Ectodermal cell (in vitro differentiated cells): Measurements from ENCODE around the gene NFE2L3.
A peak's percentile ranks its signal among the peaks of the same experiment; 100 is the strongest.
"Not testable (repeated sequence)": the region's sequence is repeated elsewhere in the genome, so short reads cannot be mapped to it uniquely, and the experiment has no call there.

Experiments
- H3K27ac ChIP-seq: 2 replicates; pipeline ENCODE4 v1.7.0; 2013; ENCODE audit warnings: mild to moderate bottlenecking, low read depth, low read length; ENCODE audit not compliant: insufficient read depth, poor library complexity, severe bottlenecking
- H3K27me3 ChIP-seq: 2 replicates; pipeline ENCODE4 v1.7.0; 2013; ENCODE audit warnings: mild to moderate bottlenecking, low read length; ENCODE audit not compliant: insufficient read depth, control insufficient read depth, poor library complexity, severe bottlenecking
- H3K36me3 ChIP-seq: one replicate; pipeline ENCODE4 v1.7.0; 2013; ENCODE audit warnings: low read length; ENCODE audit not compliant: control insufficient read depth, insufficient read depth
- H3K4me1 ChIP-seq: one replicate; pipeline ENCODE4 v1.7.0; 2013; ENCODE audit warnings: low read length; ENCODE audit not compliant: control insufficient read depth, insufficient read depth
- H3K4me3 ChIP-seq: 2 replicates; pipeline ENCODE4 v1.7.0; 2013; ENCODE audit warnings: low read depth, low read length, control low read depth; ENCODE audit not compliant: insufficient read depth
- H3K9me3 ChIP-seq: 2 replicates; pipeline ENCODE4 v1.7.0; 2013; ENCODE audit warnings: mild to moderate bottlenecking, low read length, moderate library complexity; ENCODE audit not compliant: control insufficient read depth
- WGBS, 2 experiments: methylation state at CpG; one replicate each; pipeline ENCODE4 v1.1.7; 2013; ENCODE audit warnings: missing lambda C conversion rate in 2 of 2; 5-methylcytosine and 5-hydroxymethylcytosine counted together

NFE2L3 gene

GRCh38 chr7:26179422-26179821 is 27.4 kb downstream of the NFE2L3 start:
- Histone ChIP-seq H3K9me3 (no peaks in the 10 kb centered on the region), H3K27me3 (no peaks in the 10 kb centered on the region), H3K36me3 (no peaks in the 10 kb centered on the region), H3K4me1 (no peaks in the 10 kb centered on the region), H3K27ac (no peak overlapping the region), H3K4me3 (no peak overlapping the region)
- WGBS, 2 experiments = 91 to 92% methylated on average over 5 of the region's 5 CpGs

GRCh38 chr7:26179826-26180497 is 28.0 kb downstream of the NFE2L3 start:
- WGBS, 2 experiments = 82% methylated on average over 8 of the region's 8 CpGs
- no peaks in the 10 kb centered on the region for H3K9me3 ChIP-seq
- H3K4me3 ChIP-seq = no peak overlapping the region
- no peak overlapping the region for H3K27ac ChIP-seq
- H3K36me3 ChIP-seq = no peaks in the 10 kb centered on the region
- H3K27me3 ChIP-seq = no peaks in the 10 kb centered on the region
- no peaks in the 10 kb centered on the region for H3K4me1 ChIP-seq

- WGBS, 2 experiments = 86 to 89% methylated on average over 5 of the region's 5 CpGs
- Histone ChIP-seq H3K27me3 (no peaks in the 10 kb centered on the region), H3K4me1 (no peaks in the 10 kb centered on the region), H3K27ac (no peak overlapping the region), H3K36me3 (no peaks in the 10 kb centered on the region), H3K4me3 (no peak overlapping the region), H3K9me3 (no peaks in the 10 kb centered on the region)
Observed at GRCh38 chr7:26180792-26181198, 28.8 kb downstream of the NFE2L3 start.

- H3K27me3 ChIP-seq = no peaks in the 10 kb centered on the region
- no peak overlapping the region for H3K27ac ChIP-seq
- no peaks in the 10 kb centered on the region for H3K4me1 ChIP-seq
- no peak overlapping the region for H3K4me3 ChIP-seq
- H3K36me3 ChIP-seq = no peaks in the 10 kb centered on the region
- 94 to 100% methylated on average over 3 of the region's 3 CpGs for WGBS, 2 experiments
- no peaks in the 10 kb centered on the region for H3K9me3 ChIP-seq
Observed at GRCh38 chr7:26181474-26182227, 29.7 kb downstream of the NFE2L3 start.

DNA sequence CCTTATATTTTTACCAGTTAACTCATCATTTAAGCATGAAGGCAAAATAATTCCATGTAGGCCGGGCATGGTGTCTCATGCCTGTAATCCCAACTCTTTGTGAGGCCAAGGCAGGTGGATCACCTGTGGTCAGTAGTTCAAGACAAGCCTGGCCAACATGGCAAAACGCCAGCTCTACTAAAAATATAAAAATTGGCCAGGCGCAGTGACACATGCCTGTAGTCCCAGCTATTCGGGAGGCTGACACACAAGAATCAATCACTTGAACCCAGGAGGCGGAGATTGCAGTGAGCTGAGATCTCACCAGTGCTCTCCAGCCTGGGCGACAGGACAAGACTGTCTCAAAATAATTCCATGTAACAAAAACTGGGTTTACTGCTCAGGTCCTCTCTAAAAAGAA is 30.3 kb downstream of the NFE2L3 start:
- WGBS, 2 experiments = 87 to 91% methylated on average over 6 of the region's 6 CpGs
- H3K27ac ChIP-seq = no peak overlapping the region
- no peaks in the 10 kb centered on the region for H3K36me3 ChIP-seq
- H3K4me3 ChIP-seq = no peak overlapping the region
- H3K9me3 ChIP-seq = no peaks in the 10 kb centered on the region
- H3K27me3 ChIP-seq = no peaks in the 10 kb centered on the region
- no peaks in the 10 kb centered on the region for H3K4me1 ChIP-seq

DNA sequence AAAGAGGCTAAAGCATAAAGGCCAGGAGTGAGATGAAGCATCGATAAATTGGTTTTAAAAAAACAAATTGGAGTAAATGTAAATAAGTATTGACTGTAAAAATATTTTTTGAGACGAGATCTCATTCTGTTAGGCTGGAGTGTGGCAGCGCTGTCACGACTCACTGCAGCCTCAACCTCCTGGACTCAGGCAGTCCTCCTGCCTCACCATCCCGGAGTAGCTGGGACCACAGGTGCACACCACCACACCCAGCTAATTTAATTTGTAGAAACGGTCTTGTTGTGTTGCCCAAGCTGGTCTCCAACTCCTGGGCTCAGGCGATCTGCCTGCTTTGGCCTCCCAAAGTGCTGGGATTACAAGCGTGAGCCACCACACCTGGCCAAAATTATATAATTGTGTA is 30.7 kb downstream of the NFE2L3 start:
- H3K27me3 ChIP-seq = no peaks in the 10 kb centered on the region
- no peaks in the 10 kb centered on the region for H3K9me3 ChIP-seq
- no peaks in the 10 kb centered on the region for H3K36me3 ChIP-seq
- H3K4me3 ChIP-seq = no peak overlapping the region
- H3K4me1 ChIP-seq = no peaks in the 10 kb centered on the region
- H3K27ac ChIP-seq = no peak overlapping the region
- 91 to 93% methylated on average over 8 of the region's 8 CpGs for WGBS, 2 experiments

DNA sequence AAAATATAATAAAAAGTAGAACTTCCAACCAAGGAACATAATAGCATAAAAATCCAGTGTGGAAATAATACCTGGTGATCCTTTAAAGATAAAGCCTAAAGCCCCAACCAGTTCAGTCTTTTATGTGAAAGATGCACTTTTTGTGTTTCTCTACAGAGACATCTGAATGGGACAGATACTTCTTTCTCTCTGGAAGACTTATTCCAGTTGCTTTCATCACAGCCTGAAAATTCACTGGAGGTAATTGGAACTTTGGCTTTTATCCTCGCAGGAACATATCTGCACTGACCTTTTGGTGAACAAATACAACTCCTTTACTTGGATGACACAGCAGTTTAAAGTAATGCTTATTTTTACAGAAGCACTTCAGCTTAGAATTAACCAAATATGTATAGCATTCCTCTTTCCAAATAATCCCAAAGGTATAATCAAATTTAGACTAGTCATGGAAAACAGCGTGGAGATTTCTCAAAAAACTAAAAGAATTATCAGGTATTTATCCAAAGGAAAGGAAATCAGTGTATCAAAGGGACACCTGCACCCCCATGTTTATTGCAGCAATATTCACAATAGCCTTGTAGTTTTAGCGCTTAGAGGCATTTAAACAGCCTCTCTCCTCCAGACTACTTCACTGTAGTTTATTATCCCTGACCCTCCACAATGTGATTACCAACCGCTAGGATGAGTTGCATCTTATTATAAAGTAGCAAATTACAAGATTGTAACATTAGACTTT is 31.7 kb downstream of the NFE2L3 start:
- Histone ChIP-seq H3K27ac (peak overlapping the region; percentile 55), H3K27me3 (no peaks in the 10 kb centered on the region)
- 89 to 96% methylated on average over 3 of the region's 4 CpGs for WGBS, 2 experiments

DNA sequence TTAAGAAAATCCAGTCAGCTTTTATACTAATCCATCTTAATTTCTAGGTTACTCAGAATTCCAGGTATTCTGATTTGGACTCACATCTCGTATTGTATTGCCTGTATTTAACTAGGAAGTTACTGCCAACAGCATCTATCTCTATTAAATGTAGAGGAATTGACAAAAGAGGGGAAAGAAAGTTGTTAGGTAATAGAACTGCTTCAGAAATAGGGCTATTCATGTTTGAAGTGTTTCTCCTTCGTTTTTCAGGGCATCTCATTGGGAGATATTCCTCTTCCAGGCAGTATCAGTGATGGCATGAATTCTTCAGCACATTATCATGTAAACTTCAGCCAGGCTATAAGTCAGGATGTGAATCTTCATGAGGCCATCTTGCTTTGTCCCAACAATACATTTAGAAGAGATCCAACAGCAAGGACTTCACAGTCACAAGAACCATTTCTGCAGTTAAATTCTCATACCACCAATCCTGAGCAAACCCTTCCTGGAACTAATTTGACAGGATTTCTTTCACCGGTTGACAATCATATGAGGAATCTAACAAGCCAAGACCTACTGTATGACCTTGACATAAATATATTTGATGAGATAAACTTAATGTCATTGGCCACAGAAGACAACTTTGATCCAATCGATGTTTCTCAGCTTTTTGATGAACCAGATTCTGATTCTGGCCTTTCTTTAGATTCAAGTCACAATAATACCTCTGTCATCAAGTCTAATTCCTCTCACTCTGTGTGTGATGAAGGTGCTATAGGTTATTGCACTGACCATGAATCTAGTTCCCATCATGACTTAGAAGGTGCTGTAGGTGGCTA is 32.5 kb downstream of the NFE2L3 start:
- not testable (repeated sequence) for H3K4me3 ChIP-seq, H3K4me1 ChIP-seq, H3K9me3 ChIP-seq, H3K27me3 ChIP-seq
- Histone ChIP-seq H3K27ac (peak overlapping the region; percentile 47), H3K36me3 (peaks cover 12% of the 10 kb centered on the region)
- WGBS, 2 experiments = 86 to 90% methylated on average over 2 to 4 of the region's 4 CpGs

More for the DNA sequence above, 31.7 kb downstream of the NFE2L3 start:
- Histone ChIP-seq H3K9me3 (no peaks in the 10 kb centered on the region), H3K36me3 (peaks cover 6% of the 10 kb centered on the region), H3K4me1 (no peaks in the 10 kb centered on the region), H3K4me3 (no peak overlapping the region)

DNA sequence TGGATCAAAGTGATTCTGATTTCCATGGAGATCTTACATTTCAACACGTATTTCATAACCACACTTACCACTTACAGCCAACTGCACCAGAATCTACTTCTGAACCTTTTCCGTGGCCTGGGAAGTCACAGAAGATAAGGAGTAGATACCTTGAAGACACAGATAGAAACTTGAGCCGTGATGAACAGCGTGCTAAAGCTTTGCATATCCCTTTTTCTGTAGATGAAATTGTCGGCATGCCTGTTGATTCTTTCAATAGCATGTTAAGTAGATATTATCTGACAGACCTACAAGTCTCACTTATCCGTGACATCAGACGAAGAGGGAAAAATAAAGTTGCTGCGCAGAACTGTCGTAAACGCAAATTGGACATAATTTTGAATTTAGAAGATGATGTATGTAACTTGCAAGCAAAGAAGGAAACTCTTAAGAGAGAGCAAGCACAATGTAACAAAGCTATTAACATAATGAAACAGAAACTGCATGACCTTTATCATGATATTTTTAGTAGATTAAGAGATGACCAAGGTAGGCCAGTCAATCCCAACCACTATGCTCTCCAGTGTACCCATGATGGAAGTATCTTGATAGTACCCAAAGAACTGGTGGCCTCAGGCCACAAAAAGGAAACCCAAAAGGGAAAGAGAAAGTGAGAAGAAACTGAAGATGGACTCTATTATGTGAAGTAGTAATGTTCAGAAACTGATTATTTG is 33.3 kb downstream of the NFE2L3 start:
- H3K4me1 ChIP-seq = no peaks in the 10 kb centered on the region
- H3K9me3 ChIP-seq = no peaks in the 10 kb centered on the region
- peak overlapping the region; percentile 47 for H3K27ac ChIP-seq
- no peak overlapping the region for H3K4me3 ChIP-seq
- no peaks in the 10 kb centered on the region for H3K27me3 ChIP-seq
- WGBS, 2 experiments = 96 to 100% methylated on average over 10 of the region's 10 CpGs
- H3K36me3 ChIP-seq = peaks cover 19% of the 10 kb centered on the region
